Measurements from ENCODE around the gene DIS3. TPM values are rescaled to one million over a fixed set of nuclear protein-coding genes. Genes with fewer than 3 reads are reported as not detected.

The DIS3 gene
- total and polyA plus RNA-seq, 2 of the 13 experiments (the other 11 are each of a cell fraction or from before 2014, with no cell fraction given), result 13.2 to 35.0 TPM

DNA sequence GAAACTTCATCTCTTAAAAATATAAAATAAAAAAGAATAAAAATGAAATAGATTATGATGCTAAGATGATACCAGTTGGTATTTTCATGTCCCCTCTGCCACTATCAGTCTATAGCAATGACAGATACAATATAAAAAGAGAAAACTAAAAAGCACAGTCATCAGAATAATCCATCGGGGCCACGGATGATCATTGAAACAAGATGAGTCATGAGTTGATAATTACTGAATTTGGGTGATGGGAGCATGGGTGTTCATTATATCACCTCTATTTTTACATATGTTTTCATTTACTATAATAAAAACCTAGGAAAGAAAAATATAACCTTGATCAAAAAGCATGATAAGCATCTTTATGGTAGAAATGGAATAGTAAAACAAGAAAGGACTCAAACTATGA lies 41.4 kb upstream of the DIS3 start:
- ChIA-PET CTCF (ENCODE audit: low intra/inter-chr PET ratio, low total read pairs) (no interaction called here), POLR2A (no interaction called here)
- Histone ChIP-seq H3K4me2 (ENCODE audit: low read depth, low read length) (no peak overlapping the region), H3K4me1 (ENCODE audit: insufficient read depth, low read length) (no peaks in the 10 kb centered on the region), H3K36me3 (replicated peaks in 1 of 2; ENCODE audit: control insufficient read depth in 1 of 2, insufficient read depth in 2 of 2, low read length in 2 of 2) (peaks cover 3 to 12% of the 10 kb centered on the region in 2 experiments; a peak in 2 of 5 replicates), H3K27ac (ENCODE audit: extremely low read length, insufficient read depth, low read length) (no peak overlapping the region), H2AFZ (ENCODE audit: low read length) (no peak overlapping the region), H4K20me1 (ENCODE audit: insufficient read depth, low read length) (no peaks in the 10 kb centered on the region), H3K9me3 (ENCODE audit: low read length) (no peaks in the 10 kb centered on the region), H3K79me2 (ENCODE audit: insufficient read depth, low read length) (no peaks in the 10 kb centered on the region), H3K4me3 (replicated peaks in 1 of 3; ENCODE audit: insufficient read depth in 1 of 3, low read depth in 2 of 3, low read length in 3 of 3) (no peak overlapping the region), H3K27me3 (ENCODE audit: control insufficient read depth in 1 of 2, insufficient read depth in 2 of 2, low read length in 2 of 2) (no peaks in the 10 kb centered on the region; a peak in 1 of 5 replicates), H3K9ac (ENCODE audit: insufficient read depth, low read depth, low read length) (no peak overlapping the region)
- TF ChIP-seq, protein P1, sequence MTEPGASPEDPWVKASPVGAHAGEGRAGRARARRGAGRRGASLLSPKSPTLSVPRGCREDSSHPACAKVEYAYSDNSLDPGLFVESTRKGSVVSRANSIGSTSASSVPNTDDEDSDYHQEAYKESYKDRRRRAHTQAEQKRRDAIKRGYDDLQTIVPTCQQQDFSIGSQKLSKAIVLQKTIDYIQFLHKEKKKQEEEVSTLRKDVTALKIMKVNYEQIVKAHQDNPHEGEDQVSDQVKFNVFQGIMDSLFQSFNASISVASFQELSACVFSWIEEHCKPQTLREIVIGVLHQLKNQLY (CRISPR knock-in tag; IDR thresholded peaks at IDR 0.05), result no peak
- no peak for TF ChIP-seq MBNL3 (CRISPR knock-in tag; conservative IDR thresholded peaks at IDR 0.05)
- TF ChIP-seq, protein P2, sequence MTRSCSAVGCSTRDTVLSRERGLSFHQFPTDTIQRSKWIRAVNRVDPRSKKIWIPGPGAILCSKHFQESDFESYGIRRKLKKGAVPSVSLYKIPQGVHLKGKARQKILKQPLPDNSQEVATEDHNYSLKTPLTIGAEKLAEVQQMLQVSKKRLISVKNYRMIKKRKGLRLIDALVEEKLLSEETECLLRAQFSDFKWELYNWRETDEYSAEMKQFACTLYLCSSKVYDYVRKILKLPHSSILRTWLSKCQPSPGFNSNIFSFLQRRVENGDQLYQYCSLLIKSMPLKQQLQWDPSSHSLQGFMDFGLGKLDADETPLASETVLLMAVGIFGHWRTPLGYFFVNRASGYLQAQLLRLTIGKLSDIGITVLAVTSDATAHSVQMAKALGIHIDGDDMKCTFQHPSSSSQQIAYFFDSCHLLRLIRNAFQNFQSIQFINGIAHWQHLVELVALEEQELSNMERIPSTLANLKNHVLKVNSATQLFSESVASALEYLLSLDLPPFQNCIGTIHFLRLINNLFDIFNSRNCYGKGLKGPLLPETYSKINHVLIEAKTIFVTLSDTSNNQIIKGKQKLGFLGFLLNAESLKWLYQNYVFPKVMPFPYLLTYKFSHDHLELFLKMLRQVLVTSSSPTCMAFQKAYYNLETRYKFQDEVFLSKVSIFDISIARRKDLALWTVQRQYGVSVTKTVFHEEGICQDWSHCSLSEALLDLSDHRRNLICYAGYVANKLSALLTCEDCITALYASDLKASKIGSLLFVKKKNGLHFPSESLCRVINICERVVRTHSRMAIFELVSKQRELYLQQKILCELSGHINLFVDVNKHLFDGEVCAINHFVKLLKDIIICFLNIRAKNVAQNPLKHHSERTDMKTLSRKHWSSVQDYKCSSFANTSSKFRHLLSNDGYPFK (CRISPR knock-in tag; IDR thresholded peaks at IDR 0.05; ENCODE audit: borderline replicate concordance), result no peak
- no peak for TF ChIP-seq ARHGAP35 (CRISPR knock-in tag; IDR thresholded peaks at IDR 0.05; ENCODE audit: borderline replicate concordance)
- no peak for TF ChIP-seq SIN3B (IDR thresholded peaks at IDR 0.05; ENCODE audit: low read length)
- peak; percentile 44 to 61; a peak in 2 of 4 replicates for TF ChIP-seq MAFK (conservative IDR thresholded peaks at IDR 0.05 in 1 of 2, IDR thresholded peaks at IDR 0.05 in 1 of 2; ENCODE audit: low read length in 2 of 2)
- peak; percentile 53 for TF ChIP-seq MAFF (IDR thresholded peaks at IDR 0.05; ENCODE audit: low read depth, low read length)
- intact Hi-C loops (cut with micrococcal nuclease; ENCODE audit: unreplicated experiment), result no loop called here
- no TSS peak for BruUV-seq (replicated peaks)
- no peak for DNase-seq (ENCODE audit: low spot score)
- no peak for ATAC-seq
- in situ Hi-C loops (cut with HindIII; ENCODE audit: extremely low pct_ligation_motif_present, low pct_unique_long_range_greater_than_20kb), result no loop called here
- WGBS (ENCODE audit: low lambda C conversion rate), result 97% methylated on average over 2 of the region's 2 CpGs
- no peak for FAIRE-seq

Measured in HepG2 (cell line).